MM.1S (cell line): ENCODE results near the gene CLNK.

Source experiments
- CTCF ChIP-seq: fragments of 300-600 bp; sonication (generic); IDR thresholded peaks from 2 replicates; pipeline ENCODE4 v1.5.1; 2016; ENCODE audit warnings: antibody characterized with exemption, low read length, mixed read lengths
- EZH2 ChIP-seq: fragments of 300-600 bp; sonication (generic); optimal IDR thresholded peaks from 2 replicates; pipeline ENCODE3; 2017; ENCODE audit warnings: low read depth, mild to moderate bottlenecking, antibody characterized with exemption, low read length, mixed read lengths
- EZH2phosphoT487 ChIP-seq: fragments of 300-600 bp; sonication (generic); IDR thresholded peaks from 2 replicates; pipeline ENCODE4 v1.6.1; 2018; ENCODE audit warnings: antibody characterized with exemption, low read length

- TF ChIP-seq CTCF (no peak), EZH2 (no peak), EZH2phosphoT487 (no peak)
Observed at GRCh38 chr4:10496200-10496599, 188.4 kb downstream of the CLNK start.
